WTC11 (cell line): ENCODE data around the gene MAP4K3. TPM values are rescaled to one million over a fixed set of nuclear protein-coding genes. Genes with fewer than 3 reads are reported as not detected.

Source experiments
- ATAC-seq: fragments of 200-7000 bp; cut with Tn5 transposase; 2 replicates; pipeline ENCODE4 v1.10.0; 2021; ENCODE audit warnings: mild to moderate bottlenecking, moderate library complexity
- CTCF ChIA-PET: fragments of 300-600 bp; sonication (Branson Sonifier 250); formaldehyde crosslinking; loops from one replicate; lab custom pipeline; 2021; ENCODE audit warnings: antibody characterized with exemption; lab: Charles Lee
- POLR2A ChIA-PET: fragments of 350-600 bp; sonication (Branson Sonifier 250); formaldehyde crosslinking; loops from one replicate; lab custom pipeline; 2021; ENCODE audit warnings: antibody characterized with exemption; lab: Charles Lee
- DNase-seq: peaks from one replicate; pipeline ENCODE4 v3.0.0; 2021; ENCODE audit warnings: low spot score
- H3K27ac Mint-ChIP-seq: 2 replicates; pipeline ENCODE4 v1.8.0; 2021; ENCODE audit warnings: mixed read lengths
- H3K27me3 Mint-ChIP-seq: 2 replicates; pipeline ENCODE4 v1.8.0; 2021; ENCODE audit warnings: low read depth, mild to moderate bottlenecking, moderate library complexity, mixed read lengths
- H3K36me3 Mint-ChIP-seq: 2 replicates; pipeline ENCODE4 v1.8.0; 2021; ENCODE audit warnings: mixed read lengths
- H3K4me1 Mint-ChIP-seq: 2 replicates; pipeline ENCODE4 v1.8.0; 2022; ENCODE audit warnings: mixed read lengths
- H3K4me3 Mint-ChIP-seq: 2 replicates; pipeline ENCODE4 v1.8.0; 2021; ENCODE audit warnings: mild to moderate bottlenecking, moderate library complexity, mixed read lengths
- H3K9me3 Mint-ChIP-seq: 2 replicates; pipeline ENCODE4 v1.8.0; 2021; ENCODE audit warnings: mixed read lengths
- AFF4 ChIP-seq: sonication (generic); formaldehyde crosslinking; IDR thresholded peaks from 2 replicates; pipeline ENCODE4 v1.8.1; 2023; ENCODE audit warnings: mild to moderate bottlenecking, missing genetic modification reagents, borderline replicate concordance
- ATF1 ChIP-seq: sonication (generic); formaldehyde crosslinking; IDR thresholded peaks from 2 replicates; pipeline ENCODE4 v1.8.1; 2023; ENCODE audit warnings: mild to moderate bottlenecking, moderate library complexity, missing genetic modification reagents
- EMX1 ChIP-seq: fragments of 250-450 bp; sonication (Bioruptor Pico); IDR thresholded peaks from 2 replicates; pipeline ENCODE4 v1.8.0; 2021; ENCODE audit warnings: mild to moderate bottlenecking
- ESRRA ChIP-seq: sonication (generic); formaldehyde crosslinking; IDR thresholded peaks from 2 replicates; pipeline ENCODE4 v1.8.1; 2022; ENCODE audit warnings: mild to moderate bottlenecking, missing genetic modification reagents, borderline replicate concordance
- ETV6 ChIP-seq: sonication (generic); formaldehyde crosslinking; IDR thresholded peaks from 2 replicates; pipeline ENCODE4 v1.8.1; 2022; ENCODE audit warnings: mild to moderate bottlenecking, missing genetic modification reagents
- FOXP1 ChIP-seq: sonication (generic); formaldehyde crosslinking; IDR thresholded peaks from 2 replicates; pipeline ENCODE4 v1.8.0; 2022; ENCODE audit warnings: missing genetic modification reagents, mild to moderate bottlenecking, moderate library complexity, borderline replicate concordance
- GRHL2 ChIP-seq: fragments of 250-450 bp; sonication (Bioruptor Pico); IDR thresholded peaks from 2 replicates; pipeline ENCODE4 v1.8.0; 2022; ENCODE audit warnings: mild to moderate bottlenecking, moderate library complexity; ENCODE audit not compliant: insufficient replicate concordance, severe bottlenecking
- MXD4 ChIP-seq: fragments of 250-450 bp; sonication (Bioruptor Pico); IDR thresholded peaks from 2 replicates; pipeline ENCODE4 v1.8.0; 2021; ENCODE audit warnings: mild to moderate bottlenecking, moderate library complexity, borderline replicate concordance
- MYBL2 ChIP-seq: sonication (generic); formaldehyde crosslinking; IDR thresholded peaks from 2 replicates; pipeline ENCODE4 v1.8.1; 2023; ENCODE audit warnings: mild to moderate bottlenecking, moderate library complexity, missing genetic modification reagents
- NFATC4 ChIP-seq: fragments of 250-450 bp; sonication (Bioruptor Pico); IDR thresholded peaks from 2 replicates; pipeline ENCODE4 v1.9.0; 2021; ENCODE audit warnings: mild to moderate bottlenecking
- NFYB ChIP-seq: sonication (generic); formaldehyde crosslinking; conservative IDR thresholded peaks from 2 replicates; pipeline ENCODE4 v1.8.0; 2022; ENCODE audit warnings: low read depth, missing genetic modification reagents
- TCF7 ChIP-seq: sonication (generic); formaldehyde crosslinking; IDR thresholded peaks from 2 replicates; pipeline ENCODE4 v1.8.0; 2022; ENCODE audit warnings: mild to moderate bottlenecking, low read depth, missing genetic modification reagents, moderate library complexity
- ZNF219 ChIP-seq: sonication (generic); formaldehyde crosslinking; IDR thresholded peaks from 2 replicates; pipeline ENCODE4 v1.8.0; 2023; ENCODE audit warnings: missing genetic modification reagents, mild to moderate bottlenecking, borderline replicate concordance
- ZNF423 ChIP-seq: fragments of 250-450 bp; sonication (Bioruptor Pico); IDR thresholded peaks from 2 replicates; pipeline ENCODE4 v2.1.2; 2022; ENCODE audit warnings: mild to moderate bottlenecking, moderate library complexity
- ZSCAN18 ChIP-seq: fragments of 250-450 bp; sonication (Bioruptor Pico); IDR thresholded peaks from 2 replicates; pipeline ENCODE4 v2.1.2; 2022; ENCODE audit warnings: mild to moderate bottlenecking, moderate library complexity
- total RNA-seq: library from RNA; stranded (reverse); gene quantifications from 3 replicates; pipeline ENCODE4 v1.2.3, GENCODE V29; 2021
- TF ChIP-seq, protein P1 (sequence below): sonication (generic); formaldehyde crosslinking; IDR thresholded peaks from 2 replicates; pipeline ENCODE4 v1.8.0; 2022; ENCODE audit warnings: mild to moderate bottlenecking, missing genetic modification reagents
- TF ChIP-seq, protein P2 (sequence below): fragments of 250-450 bp; sonication (Bioruptor Pico); conservative IDR thresholded peaks from 2 replicates; pipeline ENCODE4 v1.9.0; 2021; ENCODE audit warnings: mild to moderate bottlenecking
- TF ChIP-seq, protein P3 (sequence below): sonication (generic); formaldehyde crosslinking; IDR thresholded peaks from 2 replicates; pipeline ENCODE4 v1.8.0; 2023; ENCODE audit warnings: missing genetic modification reagents, mild to moderate bottlenecking, borderline replicate concordance
- TF ChIP-seq, protein P4 (sequence below): sonication (generic); formaldehyde crosslinking; IDR thresholded peaks from 2 replicates; pipeline ENCODE4 v1.8.1; 2022; ENCODE audit warnings: mild to moderate bottlenecking, missing genetic modification reagents, moderate library complexity, borderline replicate concordance

The MAP4K3 gene
- total RNA-seq, 1 experiment from 2014 or later, result 73.2 TPM

GRCh38 chr2:39377226-39377939 is 59.7 kb downstream of the MAP4K3 start:
- no peak for DNase-seq
- H3K4me1 Mint-ChIP-seq, result peaks cover 54% of the 10 kb centered on the region
- no peak for ATAC-seq
- ChIA-PET POLR2A (no interaction called here), CTCF (interaction anchor here (0.8 to 2.5 kb wide), 4 partner anchors 8 to 353 kb away, joined by 3 to 10 read pairs (median 6); no protein-coding TSS in a partner anchor)
- peak overlapping the region; percentile 25 for H3K27ac Mint-ChIP-seq
- peaks cover 36% of the 10 kb centered on the region for H3K36me3 Mint-ChIP-seq
- no peaks in the 10 kb centered on the region for H3K27me3 Mint-ChIP-seq
- H3K9me3 Mint-ChIP-seq, result peaks cover 21% of the 10 kb centered on the region
- H3K4me3 Mint-ChIP-seq, result no peak overlapping the region
- TF ChIP-seq EMX1 (CRISPR knock-in tag), result no peak
- no peak for TF ChIP-seq TCF7
- TF ChIP-seq MYBL2, result no peak
- TF ChIP-seq ZNF423, result no peak
- no peak for TF ChIP-seq MXD4 (CRISPR knock-in tag)
- no peak for TF ChIP-seq GRHL2 (CRISPR knock-in tag)
- no peak for TF ChIP-seq FOXP1
- TF ChIP-seq ZNF219, result no peak
- TF ChIP-seq ESRRA, result no peak
- no peak for TF ChIP-seq NFATC4 (CRISPR knock-in tag)
- no peak for TF ChIP-seq AFF4

DNA sequence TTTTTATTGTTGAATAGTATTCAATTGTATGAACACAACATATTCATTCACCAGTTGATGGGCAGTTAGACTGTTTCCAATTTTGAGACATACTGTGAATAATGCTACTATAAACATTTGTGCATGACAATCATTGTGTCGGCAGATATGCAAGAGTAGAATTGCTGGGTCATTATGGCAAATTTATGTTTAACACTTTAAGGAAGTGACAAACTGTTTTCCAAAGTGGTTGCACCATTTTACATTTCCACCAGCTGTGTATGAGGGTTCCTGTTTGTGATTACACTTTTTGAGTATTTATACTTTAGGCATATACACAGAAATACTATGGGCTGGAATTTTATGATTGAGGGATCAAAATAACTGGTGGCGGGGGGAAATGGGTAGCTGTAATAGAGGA is 61.2 kb downstream of the MAP4K3 start:
- peaks cover 52% of the 10 kb centered on the region for H3K4me1 Mint-ChIP-seq
- H3K27ac Mint-ChIP-seq, result no peak overlapping the region
- H3K4me3 Mint-ChIP-seq, result no peak overlapping the region
- no peak for DNase-seq
- no peak for ATAC-seq
- ChIA-PET CTCF (interaction anchor here (0.7 to 2.5 kb wide), 2 partner anchors 175 to 355 kb away, joined by 3 to 10 read pairs; no protein-coding TSS in a partner anchor), POLR2A (interaction anchor here (1.3 kb wide), 1 partner anchor 18 kb away, joined by 4 read pairs; no protein-coding TSS in a partner anchor)
- H3K27me3 Mint-ChIP-seq, result no peaks in the 10 kb centered on the region
- H3K36me3 Mint-ChIP-seq, result peaks cover 37% of the 10 kb centered on the region
- peaks cover 21% of the 10 kb centered on the region for H3K9me3 Mint-ChIP-seq
- TF ChIP-seq, protein P1, sequence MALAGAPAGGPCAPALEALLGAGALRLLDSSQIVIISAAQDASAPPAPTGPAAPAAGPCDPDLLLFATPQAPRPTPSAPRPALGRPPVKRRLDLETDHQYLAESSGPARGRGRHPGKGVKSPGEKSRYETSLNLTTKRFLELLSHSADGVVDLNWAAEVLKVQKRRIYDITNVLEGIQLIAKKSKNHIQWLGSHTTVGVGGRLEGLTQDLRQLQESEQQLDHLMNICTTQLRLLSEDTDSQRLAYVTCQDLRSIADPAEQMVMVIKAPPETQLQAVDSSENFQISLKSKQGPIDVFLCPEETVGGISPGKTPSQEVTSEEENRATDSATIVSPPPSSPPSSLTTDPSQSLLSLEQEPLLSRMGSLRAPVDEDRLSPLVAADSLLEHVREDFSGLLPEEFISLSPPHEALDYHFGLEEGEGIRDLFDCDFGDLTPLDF (CRISPR knock-in tag), result no peak
- TF ChIP-seq, protein P2, sequence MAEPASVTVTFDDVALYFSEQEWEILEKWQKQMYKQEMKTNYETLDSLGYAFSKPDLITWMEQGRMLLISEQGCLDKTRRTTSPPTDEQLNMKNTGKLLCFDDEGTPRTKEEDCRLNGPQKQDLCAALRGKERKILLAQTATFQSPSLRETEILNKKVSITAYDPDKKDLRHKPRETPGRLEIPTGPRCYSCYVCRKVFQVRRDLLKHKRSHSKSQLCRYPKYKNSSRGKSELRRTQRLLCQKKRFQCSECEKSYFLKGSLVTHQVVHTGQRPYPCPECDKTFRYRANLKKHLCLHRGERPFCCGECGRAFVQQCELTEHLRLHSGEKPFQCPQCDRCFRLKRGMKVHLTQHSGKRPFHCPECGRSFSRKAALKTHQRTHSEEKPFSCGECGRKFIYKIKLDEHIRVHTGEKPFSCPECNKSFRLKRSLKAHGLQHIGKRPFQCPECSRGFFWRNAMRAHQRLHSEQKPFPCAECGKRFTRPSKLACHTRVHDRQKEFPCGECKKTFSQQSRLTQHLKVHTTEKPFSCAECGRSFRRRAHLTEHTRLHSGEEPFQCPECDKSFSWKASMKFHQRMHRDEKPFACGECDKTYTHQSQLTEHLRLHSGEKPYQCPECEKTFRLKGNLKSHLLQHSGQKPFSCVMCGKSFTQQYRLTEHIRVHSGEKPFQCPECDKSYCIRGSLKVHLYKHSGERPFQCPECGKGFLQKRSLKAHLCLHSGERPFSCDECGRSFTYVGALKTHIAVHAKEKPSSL (CRISPR knock-in tag), result no peak
- TF ChIP-seq NFYB (CRISPR knock-in tag) (no peak), ATF1 (CRISPR knock-in tag) (no peak), ETV6 (CRISPR knock-in tag) (no peak), ZSCAN18 (CRISPR knock-in tag) (no peak)
- TF ChIP-seq, protein P3, sequence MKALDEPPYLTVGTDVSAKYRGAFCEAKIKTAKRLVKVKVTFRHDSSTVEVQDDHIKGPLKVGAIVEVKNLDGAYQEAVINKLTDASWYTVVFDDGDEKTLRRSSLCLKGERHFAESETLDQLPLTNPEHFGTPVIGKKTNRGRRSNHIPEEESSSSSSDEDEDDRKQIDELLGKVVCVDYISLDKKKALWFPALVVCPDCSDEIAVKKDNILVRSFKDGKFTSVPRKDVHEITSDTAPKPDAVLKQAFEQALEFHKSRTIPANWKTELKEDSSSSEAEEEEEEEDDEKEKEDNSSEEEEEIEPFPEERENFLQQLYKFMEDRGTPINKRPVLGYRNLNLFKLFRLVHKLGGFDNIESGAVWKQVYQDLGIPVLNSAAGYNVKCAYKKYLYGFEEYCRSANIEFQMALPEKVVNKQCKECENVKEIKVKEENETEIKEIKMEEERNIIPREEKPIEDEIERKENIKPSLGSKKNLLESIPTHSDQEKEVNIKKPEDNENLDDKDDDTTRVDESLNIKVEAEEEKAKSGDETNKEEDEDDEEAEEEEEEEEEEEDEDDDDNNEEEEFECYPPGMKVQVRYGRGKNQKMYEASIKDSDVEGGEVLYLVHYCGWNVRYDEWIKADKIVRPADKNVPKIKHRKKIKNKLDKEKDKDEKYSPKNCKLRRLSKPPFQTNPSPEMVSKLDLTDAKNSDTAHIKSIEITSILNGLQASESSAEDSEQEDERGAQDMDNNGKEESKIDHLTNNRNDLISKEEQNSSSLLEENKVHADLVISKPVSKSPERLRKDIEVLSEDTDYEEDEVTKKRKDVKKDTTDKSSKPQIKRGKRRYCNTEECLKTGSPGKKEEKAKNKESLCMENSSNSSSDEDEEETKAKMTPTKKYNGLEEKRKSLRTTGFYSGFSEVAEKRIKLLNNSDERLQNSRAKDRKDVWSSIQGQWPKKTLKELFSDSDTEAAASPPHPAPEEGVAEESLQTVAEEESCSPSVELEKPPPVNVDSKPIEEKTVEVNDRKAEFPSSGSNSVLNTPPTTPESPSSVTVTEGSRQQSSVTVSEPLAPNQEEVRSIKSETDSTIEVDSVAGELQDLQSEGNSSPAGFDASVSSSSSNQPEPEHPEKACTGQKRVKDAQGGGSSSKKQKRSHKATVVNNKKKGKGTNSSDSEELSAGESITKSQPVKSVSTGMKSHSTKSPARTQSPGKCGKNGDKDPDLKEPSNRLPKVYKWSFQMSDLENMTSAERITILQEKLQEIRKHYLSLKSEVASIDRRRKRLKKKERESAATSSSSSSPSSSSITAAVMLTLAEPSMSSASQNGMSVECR, result no peak
- TF ChIP-seq, protein P4, sequence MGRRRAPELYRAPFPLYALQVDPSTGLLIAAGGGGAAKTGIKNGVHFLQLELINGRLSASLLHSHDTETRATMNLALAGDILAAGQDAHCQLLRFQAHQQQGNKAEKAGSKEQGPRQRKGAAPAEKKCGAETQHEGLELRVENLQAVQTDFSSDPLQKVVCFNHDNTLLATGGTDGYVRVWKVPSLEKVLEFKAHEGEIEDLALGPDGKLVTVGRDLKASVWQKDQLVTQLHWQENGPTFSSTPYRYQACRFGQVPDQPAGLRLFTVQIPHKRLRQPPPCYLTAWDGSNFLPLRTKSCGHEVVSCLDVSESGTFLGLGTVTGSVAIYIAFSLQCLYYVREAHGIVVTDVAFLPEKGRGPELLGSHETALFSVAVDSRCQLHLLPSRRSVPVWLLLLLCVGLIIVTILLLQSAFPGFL (CRISPR knock-in tag), result no peak
